Measurements from ENCODE around the gene R3HDM2.
"Not testable (repeated sequence)": the region's sequence is repeated elsewhere in the genome, so short reads cannot be mapped to it uniquely, and the experiment has no call there.

Gene R3HDM2

GRCh38 chr12:57426948-57427347 lies 3.9 kb downstream of the R3HDM2 start:
- DNase-seq (ENCODE audit: low spot score), result not testable (repeated sequence)

GRCh38 chr12:57420482-57420881 lies 10.4 kb downstream of the R3HDM2 start:
- no peak for DNase-seq (ENCODE audit: low spot score)

GRCh38 chr12:57419495-57419894 lies 11.3 kb downstream of the R3HDM2 start:
- no peak for DNase-seq (ENCODE audit: low spot score)

GRCh38 chr12:57418255-57418654 lies 12.6 kb downstream of the R3HDM2 start:
- peak; percentile 11 for DNase-seq (ENCODE audit: low spot score)

- no peak for DNase-seq (ENCODE audit: low spot score)
These were observed 14.5 kb downstream of the R3HDM2 start for GRCh38 chr12:57416039-57416996.

GRCh38 chr12:57415088-57415487 lies 15.8 kb downstream of the R3HDM2 start:
- no peak for DNase-seq (ENCODE audit: low spot score)

GRCh38 chr12:57414160-57414559 lies 16.7 kb downstream of the R3HDM2 start:
- DNase-seq (ENCODE audit: low spot score), result not testable (repeated sequence)

GRCh38 chr12:57410534-57410933 lies 20.3 kb downstream of the R3HDM2 start:
- no peak for DNase-seq (ENCODE audit: low spot score)

- DNase-seq (ENCODE audit: low spot score), result no peak
These were observed 25.7 kb downstream of the R3HDM2 start for GRCh38 chr12:57404966-57405640.

GRCh38 chr12:57402156-57402555 lies 28.7 kb downstream of the R3HDM2 start:
- DNase-seq (ENCODE audit: low spot score), result not testable (repeated sequence)

- DNase-seq (ENCODE audit: low spot score), result no peak
These were observed 29.7 kb downstream of the R3HDM2 start for GRCh38 chr12:57401165-57401564.

GRCh38 chr12:57399718-57400463 lies 31.0 kb downstream of the R3HDM2 start:
- not testable (repeated sequence) for DNase-seq (ENCODE audit: low spot score)

- no peak for DNase-seq (ENCODE audit: low spot score)
These were observed 33.4 kb downstream of the R3HDM2 start for GRCh38 chr12:57397441-57397840.

- no peak for DNase-seq (ENCODE audit: low spot score)
These were observed 35.7 kb downstream of the R3HDM2 start for GRCh38 chr12:57395121-57395520.

- DNase-seq (ENCODE audit: low spot score), result no peak
These were observed 40.7 kb downstream of the R3HDM2 start for GRCh38 chr12:57390174-57390573.

- no peak for DNase-seq (ENCODE audit: low spot score)
These were observed 41.8 kb downstream of the R3HDM2 start for GRCh38 chr12:57389033-57389432.

- no peak for DNase-seq (ENCODE audit: low spot score)
These were observed 42.4 kb downstream of the R3HDM2 start for GRCh38 chr12:57388425-57388824.

- DNase-seq (ENCODE audit: low spot score), result no peak
These were observed 44.6 kb downstream of the R3HDM2 start for GRCh38 chr12:57386187-57386720.

GRCh38 chr12:57385586-57385985 lies 45.3 kb downstream of the R3HDM2 start:
- DNase-seq (ENCODE audit: low spot score), result no peak

- no peak for DNase-seq (ENCODE audit: low spot score)
These were observed 46.4 kb downstream of the R3HDM2 start for GRCh38 chr12:57384478-57384877.

- DNase-seq (ENCODE audit: low spot score), result no peak
These were observed 49.1 kb downstream of the R3HDM2 start for GRCh38 chr12:57381693-57382220.

- no peak for DNase-seq (ENCODE audit: low spot score)
These were observed 50.5 kb downstream of the R3HDM2 start for GRCh38 chr12:57380300-57380699.

Data from globus pallidus (tissue), 1 donor.